GM21447 (cell line): ENCODE measurements around the gene EVA1C.
"Not testable (repeated sequence)": the region's sequence is repeated elsewhere in the genome, so short reads cannot be mapped to it uniquely, and the experiment has no call there.

Experiments
- ATAC-seq: cut with Tn5 transposase; IDR thresholded peaks from one replicate; pipeline ENCODE4 v1.9.1; 2021; ENCODE audit not compliant: unreplicated experiment

Gene EVA1C

DNA sequence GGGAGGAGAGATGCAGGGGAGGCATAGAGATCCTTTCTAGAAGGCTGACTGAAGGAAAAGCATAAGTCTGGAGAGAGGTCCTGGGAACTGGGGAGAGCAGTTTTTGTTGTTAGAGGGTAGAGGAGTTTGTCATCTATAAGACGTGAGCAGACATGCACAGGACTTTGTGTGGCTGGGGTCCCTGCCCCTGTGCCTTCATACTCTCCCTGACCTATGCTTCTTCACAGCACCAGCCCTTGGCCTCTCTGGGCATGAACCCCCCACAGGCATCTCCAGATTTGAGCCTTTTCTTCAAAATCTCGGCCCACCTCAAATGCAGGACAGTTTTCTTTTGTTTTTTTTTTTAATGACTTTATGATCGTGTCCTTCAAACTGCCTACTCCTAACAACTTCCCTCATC lies 79.9 kb downstream of the EVA1C start:
- no peak for ATAC-seq

DNA sequence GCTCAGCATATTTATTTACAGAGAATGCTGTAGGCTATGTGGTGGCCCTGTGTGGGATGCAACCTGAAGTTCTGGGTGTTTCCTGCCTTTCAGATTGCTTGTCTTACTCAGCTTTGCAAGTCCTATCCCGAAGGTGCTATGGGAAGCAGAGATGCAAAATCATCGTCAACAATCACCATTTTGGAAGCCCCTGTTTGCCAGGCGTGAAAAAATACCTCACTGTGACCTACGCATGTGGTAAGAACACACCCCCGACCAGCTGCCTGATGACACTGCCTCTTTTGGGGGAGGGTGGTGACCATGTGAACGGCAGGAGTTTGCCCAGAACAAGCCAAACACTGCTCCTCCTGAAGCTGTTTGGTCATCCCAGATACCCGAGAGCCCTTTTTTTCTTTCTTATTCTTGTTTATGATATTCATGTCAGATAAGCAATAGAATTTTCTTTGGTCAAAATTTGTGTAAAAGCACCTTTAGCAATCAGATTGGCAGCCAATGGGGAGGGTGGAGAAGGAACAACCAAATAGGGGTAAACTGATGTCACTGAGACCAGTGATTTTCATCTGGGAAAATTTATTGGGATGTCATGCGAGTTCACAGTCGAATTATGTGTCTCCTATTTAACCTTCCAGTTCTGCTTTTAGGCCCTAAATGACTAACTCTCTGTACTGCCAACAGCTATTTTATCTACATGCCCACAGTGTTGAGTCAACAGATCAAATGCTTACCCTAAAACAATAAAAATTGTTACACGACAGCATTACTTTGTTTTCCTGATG lies 82.6 kb downstream of the EVA1C start:
- no peak for ATAC-seq

DNA sequence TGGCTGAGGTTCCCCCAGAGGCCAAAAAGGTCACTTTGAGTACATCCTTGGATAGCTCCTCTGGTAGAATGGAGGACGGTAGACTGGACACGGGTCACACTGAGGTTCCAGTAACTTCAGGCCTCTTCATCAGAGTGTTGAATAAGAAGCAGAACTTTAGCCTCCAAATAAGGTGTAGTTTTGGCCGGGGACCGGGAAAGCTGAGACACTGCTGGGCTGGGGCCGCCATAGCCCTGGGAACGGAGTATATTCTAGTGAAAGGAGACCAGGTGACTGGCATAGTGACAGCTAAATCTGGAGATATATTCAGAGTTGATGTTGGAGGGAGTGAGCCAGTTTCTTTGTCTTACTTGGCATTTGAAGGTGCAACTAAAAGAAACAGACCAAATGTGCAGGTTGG lies 84.1 kb downstream of the EVA1C start:
- no peak for ATAC-seq

DNA sequence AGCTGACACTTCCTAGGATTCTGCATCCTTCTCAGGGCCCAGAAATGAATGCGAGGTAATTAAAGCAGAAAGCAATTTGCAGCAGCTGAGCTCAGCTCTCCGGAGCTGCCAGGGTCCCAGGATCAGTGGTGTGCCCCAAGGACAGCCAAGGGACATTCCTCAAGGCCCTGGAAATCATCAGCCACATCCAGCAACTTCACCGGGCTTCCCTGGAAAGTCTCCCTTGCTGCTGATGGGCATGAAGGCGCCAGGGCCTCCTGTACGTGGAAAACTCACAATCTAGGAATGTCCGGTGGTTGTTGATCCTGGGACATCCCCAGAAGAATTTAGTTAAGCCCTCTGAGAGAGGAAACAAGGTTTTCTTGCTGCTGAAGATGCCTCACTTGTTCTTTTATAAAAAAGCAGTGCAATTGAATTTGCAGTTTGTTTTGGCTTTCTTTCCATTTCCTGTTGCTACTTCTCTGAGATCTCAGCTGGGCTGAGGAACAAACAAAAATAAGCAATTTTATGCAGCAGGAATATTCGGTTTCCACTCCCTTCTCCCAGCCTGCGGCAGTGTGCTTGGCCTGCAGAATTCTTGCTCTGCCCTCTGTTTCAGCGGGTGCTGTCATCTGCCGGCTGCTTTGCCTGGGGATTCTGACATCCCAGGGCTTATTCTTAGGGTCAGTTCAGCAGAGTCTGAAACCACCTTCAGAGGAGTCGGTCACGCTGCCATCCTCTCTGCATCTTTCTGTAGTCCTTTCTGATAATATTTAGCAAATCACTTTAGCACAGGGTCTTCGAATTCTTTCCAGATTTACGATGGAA lies 86.9 kb downstream of the EVA1C start:
- no peak for ATAC-seq

DNA sequence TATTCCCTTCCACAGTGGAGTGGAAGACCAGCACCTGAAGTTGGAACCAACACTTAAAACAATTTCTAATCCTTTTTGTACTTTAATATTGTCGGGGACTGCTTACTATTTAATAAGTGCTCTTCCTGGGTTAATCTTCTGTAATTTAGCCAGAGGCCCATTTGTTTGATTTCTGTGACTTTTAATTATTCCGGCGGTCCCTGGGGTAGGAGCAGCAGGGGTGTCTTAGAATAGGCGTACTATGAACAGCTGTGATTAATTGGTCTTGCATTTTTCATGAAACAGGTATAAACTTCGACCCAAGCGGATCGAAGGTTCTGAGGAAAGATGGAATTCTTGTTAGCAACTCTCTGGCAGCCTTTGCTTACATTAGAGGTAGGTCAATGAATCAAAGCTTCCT lies 91.1 kb downstream of the EVA1C start:
- ATAC-seq = not testable (repeated sequence)

DNA sequence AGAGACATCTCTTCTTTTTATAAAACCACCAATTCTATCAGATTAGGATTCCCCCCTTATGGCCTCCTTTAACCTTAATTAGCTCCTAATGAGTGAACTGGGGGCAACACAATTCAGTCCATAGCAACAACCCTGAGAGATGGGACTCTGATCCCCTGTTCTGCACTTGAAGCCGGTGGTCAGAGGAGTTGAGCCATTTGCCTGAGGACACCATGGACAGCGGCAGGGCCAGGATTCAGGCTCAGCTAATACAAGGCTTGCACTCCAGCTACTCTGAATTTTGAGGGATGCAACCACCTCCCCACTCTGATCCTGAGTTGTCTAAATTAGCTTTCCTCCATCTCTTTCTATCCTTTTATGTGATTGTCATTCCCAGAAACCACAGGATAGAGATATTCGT lies 93.3 kb downstream of the EVA1C start:
- not testable (repeated sequence) for ATAC-seq

DNA sequence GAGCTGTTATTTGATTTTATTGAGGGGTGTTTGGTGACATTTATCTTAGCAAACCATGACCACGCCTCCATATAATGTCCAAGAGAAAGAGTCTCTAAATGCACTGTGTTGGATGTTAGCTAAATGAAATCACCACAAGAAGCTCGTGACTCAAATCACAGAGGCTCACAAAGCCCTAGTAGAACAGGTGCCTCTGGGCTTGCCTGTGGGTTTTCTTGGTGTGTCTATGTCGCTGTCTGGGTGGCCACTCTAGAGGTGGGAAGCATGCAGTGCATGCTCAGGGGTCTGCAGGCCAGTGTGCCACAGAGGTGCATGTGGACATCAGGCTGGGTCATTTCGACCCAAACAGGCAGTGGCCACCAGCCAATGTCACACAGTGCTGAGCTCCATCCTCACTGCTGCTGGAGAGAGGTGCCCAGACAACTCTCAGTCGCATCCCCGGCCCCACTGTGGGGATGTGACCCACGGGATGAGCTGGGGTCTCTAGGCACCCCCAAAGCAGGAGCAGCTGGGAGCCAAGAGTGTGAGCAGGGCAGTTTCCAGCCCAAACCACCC lies 94.0 kb downstream of the EVA1C start:
- not testable (repeated sequence) for ATAC-seq

DNA sequence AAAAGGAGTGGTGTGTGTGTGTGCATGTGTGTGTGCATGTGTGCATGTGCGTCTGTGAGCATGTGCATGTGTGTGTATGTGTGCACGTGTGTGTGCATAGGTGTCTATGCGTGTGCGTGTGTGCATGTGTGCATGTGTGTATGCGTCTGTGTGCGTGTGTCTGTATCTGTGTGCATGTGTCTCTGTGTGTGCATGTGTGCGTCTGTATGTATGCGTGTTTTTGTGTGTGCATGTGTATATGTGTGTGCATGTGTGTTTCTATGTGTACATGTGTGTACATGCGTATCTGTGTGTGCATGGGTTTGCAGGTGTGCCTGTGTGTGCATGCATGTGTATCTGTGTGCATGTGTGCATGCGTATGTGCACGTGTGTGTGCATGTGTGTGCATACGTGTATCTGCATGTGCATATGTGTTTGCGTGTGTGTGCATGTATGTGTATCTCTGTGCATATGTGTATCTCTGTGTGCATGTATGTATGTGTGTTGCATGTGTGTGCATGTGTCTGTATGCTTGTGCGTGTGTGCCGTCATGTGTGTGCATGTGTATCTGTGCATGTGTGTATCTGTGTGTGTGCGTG lies 94.9 kb downstream of the EVA1C start:
- ATAC-seq = no peak

DNA sequence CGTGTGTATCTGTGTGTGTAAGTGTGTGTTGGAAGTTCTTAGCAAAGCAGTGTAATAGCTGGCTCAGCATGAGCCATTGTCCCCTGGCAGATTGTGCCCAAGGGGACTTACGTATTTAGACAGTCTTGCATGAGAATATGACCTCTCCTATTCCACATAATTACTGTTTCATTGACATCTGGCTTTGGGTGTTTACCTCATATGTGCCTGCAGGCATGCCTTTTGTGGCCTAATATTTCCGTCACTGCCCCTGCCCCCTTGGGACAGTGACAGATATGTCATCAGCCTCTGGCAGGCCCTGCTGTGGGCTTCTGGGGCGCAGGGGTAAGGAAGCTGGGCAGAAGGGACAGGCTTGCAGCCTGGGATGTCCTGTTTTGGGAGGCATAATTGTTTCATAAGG lies 95.5 kb downstream of the EVA1C start:
- ATAC-seq = not testable (repeated sequence)

DNA sequence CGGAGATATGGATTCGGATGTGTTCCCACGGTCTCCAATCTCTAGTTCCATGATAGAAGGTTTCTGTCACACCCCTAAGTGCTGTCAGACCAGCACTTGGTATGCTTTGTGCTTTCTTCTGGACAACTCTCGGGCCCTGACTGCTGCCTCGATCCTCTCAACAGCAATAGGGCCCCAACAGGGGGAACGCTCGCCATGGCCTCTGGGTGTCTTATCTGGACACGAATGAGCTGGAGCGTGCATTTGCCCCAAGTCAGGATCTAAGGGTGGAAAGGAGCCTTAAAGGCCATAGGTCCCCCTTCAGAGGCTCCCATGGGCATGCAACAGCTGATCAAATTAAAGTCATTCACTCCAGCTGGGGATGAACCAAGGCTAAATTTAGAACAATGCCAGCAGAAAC lies 96.1 kb downstream of the EVA1C start:
- ATAC-seq = no peak

DNA sequence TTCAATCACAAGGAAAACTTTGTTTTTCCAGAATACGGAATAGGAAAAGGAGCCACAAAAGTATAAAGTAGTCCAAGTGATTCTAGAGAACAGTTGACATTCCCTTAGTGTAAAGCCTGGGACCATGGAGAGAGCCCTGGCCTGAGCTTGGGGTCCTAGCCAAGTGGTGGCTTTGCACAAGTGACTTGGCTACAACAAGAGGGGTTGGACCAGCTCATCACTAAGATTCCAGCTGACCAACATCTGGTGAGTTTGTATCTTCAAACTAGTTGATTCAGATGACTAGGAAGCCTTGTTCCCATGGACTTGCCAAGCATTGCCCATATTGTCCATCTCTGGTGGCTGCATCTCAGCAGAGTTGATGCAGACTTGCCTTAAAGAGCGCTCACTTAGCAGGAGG lies 96.5 kb downstream of the EVA1C start:
- not testable (repeated sequence) for ATAC-seq

DNA sequence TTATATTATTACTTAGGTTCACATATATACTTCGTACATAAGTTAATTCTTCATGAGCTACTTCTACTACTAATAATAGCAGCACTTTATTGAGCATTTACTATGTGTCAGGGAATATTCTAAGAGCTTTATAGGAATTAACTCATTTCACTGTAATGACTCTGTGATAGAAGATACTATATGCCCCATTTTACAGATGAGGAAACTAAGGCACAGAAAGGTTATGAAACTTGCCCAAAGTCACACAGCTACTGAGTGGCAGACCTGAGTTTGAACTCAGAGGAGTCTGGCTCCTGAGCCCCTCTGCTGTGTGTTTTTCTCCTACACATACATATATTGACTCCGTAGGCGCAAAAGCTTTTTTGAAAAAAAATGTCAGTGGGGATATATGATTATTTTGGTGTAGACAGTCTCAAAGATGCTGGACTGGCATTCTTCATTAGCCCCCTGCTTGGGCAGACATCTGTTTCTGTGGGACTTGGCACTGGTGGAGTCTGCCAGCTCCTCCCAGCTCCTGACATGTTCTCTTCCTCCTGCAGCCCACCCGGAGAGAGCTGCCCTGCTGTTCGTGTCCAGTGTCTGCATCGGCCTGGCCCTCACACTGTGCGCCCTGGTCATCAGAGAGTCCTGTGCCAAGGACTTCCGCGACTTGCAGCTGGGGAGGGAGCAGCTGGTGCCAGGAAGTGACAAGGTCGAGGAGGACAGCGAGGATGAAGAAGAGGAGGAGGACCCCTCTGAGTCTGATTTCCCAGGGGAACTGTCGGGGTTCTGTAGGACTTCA lies 102.0 kb downstream of the EVA1C start:
- no peak for ATAC-seq

DNA sequence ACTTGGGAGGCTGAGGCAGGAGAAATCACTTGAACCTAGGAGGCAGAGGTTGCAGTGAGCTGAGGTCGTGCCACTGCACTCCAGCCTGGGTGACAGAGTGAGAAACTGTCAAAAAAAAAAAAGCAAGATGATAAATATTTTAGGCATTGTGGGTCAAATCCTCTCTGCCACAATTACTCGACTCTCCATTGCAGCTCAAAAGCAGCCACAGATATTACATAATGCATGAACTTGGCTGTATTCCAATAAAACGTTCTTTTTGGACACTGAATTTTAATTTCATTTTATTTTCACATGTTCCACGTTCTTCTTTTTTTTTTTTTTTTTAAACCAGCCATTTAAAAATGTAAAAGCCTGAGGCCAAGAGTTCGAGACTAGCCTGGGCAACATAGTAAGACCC lies 103.4 kb downstream of the EVA1C start:
- no peak for ATAC-seq

DNA sequence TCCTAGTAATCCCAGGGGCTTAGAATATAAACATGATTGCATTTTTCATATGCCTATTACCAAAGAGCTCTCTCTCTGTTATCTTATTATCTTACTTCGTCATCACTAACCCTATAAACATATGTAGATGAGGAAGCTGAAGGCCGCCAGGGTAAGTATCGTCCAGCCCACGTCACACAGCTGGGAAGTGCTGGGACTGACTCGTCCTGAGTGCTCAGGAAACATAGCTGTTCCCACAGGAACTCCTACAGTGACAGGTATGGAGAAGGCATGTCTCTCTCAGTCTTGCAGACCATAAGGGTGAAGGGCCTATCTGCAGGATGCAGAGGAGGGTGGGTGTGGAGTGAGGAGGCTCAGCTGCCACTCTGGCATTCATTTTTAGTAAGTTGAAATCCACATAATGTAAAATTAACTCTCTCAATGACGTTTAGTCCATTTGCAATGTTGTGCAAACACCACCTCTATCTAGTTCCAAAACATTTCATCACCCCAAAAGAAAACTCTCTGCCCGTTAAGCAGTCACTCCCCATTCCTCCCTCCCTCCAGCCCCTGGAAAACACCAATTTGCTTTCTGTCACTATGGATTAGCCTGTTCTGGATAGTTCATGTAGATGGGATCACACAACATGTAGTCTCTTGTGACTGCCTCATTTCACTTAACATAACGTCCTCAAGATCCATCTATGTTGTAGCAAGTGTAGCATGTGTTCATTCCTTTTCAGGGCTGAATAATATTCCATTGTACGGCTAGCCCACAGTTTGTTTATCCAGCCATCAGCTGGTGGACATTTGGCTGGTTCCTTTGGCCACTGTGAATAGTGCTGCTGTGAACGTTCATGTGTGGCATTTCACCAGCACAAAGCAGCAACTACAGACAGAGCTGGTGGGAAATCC lies 104.5 kb downstream of the EVA1C start:
- ATAC-seq = no peak

DNA sequence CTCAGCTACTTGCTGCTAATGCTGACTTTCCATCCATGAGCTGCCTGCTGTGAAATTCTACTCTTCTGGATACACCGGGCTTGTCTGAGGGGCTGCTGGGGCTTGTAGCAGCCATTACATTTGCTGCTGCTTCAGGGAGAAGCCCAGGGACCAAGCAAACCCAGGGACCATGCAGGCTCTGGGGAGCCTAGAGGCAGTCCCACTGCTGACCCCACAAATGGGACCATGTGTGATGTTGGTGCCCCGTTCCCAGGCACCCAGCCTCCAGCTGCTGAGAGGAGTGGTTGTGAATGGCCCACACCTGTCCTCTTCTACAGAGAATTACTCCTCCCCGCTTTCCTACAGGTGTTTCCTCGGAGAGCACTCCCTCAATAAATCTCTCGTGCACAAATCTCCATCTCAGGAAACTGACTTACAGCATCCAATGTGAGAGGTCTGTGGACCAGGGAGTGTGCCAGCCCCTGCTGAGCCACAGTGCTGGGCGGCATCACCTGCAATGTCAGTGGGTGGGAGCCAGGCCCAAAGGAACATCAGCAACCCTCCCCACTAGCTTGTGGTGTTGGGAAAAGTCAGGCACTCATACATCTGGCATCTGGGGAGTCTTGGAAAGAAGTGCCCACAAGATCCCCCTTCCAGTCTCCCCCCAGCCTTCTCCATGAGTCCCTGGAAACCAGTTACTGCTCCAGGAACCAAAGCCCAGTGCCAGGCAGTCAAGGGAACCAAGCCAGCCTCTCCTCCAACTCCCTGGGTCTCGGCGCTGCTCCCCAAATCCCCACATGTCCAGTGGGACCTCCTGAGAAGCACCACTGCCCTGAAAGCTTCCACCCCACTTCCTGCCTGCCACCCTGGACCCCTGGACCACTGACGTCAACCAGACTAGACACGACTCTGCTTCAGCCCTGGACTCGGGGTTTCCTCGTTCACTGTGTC lies 107.7 kb downstream of the EVA1C start:
- ATAC-seq = no peak

DNA sequence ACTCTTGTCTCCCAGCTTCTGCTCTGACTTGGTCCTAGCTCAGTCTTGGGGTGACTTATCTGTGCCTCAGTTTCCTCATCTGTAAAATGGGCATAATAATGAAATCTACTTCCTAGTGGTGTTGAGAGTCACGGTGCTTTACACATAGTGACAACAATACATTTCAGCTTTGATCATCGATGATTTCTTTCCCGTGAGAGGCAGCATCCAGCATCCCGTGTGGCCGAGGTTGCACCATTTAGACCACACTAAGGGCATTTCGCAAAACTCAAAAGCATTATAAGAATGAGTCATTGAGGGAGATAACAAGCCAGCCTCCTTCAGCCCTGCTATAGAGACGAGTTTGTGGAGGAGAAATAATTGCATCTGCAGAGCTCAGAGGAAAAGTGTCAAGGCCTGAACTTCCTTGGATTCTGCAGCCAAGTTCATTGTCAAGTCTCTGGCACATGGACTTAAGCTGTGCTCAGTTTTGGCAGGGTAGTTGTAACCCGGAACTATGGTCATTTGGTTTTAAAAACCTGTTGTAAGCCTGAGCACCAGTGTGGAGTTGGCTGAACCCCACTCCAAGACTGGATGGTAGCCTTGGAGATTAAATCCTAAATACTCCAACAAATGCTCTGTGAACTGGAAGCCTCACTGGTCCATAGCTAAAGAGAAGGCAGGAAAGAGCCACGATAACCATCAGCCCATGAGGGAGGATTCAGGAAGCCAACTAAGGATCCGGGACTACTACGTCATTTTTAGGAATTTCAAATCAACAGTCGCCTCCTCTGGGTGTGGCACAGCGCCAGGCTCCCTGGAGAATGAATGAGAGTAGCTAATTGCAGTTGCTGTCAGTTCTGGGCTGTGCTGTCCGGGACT lies 108.6 kb downstream of the EVA1C start:
- ATAC-seq = no peak

DNA sequence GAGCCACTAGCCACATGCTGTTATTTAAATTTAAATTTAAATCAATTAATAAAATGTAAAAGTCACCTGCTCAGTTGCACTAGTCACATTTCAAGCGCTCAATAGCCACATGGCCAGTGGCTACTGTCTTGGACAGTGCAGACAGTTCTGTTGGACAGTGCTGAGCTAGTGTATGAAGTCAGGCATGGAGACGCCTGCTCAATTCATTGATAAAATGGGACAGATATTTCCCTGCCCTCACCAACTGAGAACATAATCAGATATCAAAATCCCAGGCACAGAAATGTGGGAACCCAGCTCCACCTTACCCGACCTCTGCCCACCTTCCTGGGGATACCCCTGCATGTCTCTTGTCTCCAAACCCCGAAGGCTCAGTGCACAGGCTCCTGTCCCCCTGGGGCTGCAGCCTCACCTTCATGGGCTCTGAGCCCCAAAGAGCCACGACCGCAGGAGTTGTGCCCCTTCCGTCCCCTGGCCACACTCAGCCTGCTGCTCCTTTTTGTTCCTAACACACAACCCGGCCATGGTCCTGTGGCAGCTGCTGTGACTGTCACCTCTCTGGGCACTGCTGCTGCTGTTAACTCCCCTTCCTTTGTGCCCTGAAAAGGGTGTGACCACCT lies 109.3 kb downstream of the EVA1C start:
- ATAC-seq = no peak

DNA sequence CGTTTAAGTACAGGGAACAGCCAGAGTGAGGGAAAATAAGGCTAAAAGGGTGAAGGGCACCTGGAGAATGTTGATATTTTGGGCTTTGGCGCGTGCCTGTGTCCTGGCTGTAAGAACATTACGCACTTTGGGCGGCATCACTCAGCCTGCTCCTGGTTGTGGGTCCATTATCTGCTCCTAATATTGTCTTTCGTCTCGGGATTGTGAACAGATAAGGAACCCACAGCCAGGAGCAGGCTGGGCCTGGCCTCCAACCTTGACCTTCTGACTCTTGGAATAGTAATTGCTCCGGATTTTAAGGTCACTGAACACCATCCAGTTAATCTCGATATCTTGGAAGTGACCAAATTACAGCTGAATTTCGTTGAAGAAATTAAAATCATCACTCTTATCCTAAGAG lies 111.0 kb downstream of the EVA1C start:
- no peak for ATAC-seq
